Muscle of leg (tissue), 11 donors: ENCODE results near the gene DNAH14. TPM values are rescaled to one million over a fixed set of nuclear protein-coding genes. Genes with fewer than 3 reads are reported as not detected.
"Not testable (repeated sequence)": the region's sequence is repeated elsewhere in the genome, so short reads cannot be mapped to it uniquely, and the experiment has no call there.

Experiments
- DNase-seq: peaks from one replicate; pipeline ENCODE4 v3.0.0; 2013
- H3K27ac ChIP-seq: one replicate; pipeline ENCODE4 v1.5.1; 2013; ENCODE audit warnings: mild to moderate bottlenecking, low read length, control low read depth
- H3K27me3 ChIP-seq: one replicate; pipeline ENCODE4 v1.6.1; 2013; ENCODE audit warnings: low read length; ENCODE audit not compliant: control insufficient read depth, insufficient read depth
- H3K36me3 ChIP-seq: one replicate; pipeline ENCODE4 v1.6.1; 2013; ENCODE audit warnings: low read length; ENCODE audit not compliant: control insufficient read depth, insufficient read depth
- H3K4me1 ChIP-seq: one replicate; pipeline ENCODE4 v1.6.1; 2013; ENCODE audit warnings: low read length; ENCODE audit not compliant: control insufficient read depth, insufficient read depth
- H3K4me3 ChIP-seq: one replicate; pipeline ENCODE4 v1.5.1; 2013; ENCODE audit warnings: low read length, control low read depth
- H3K9me3 ChIP-seq: replicated peaks from 2 replicates; pipeline ENCODE4 v1.6.1; 2013; ENCODE audit warnings: low read depth, low read length; ENCODE audit not compliant: control insufficient read depth
- WGBS: methylation state at CpG from one replicate; pipeline ENCODE4 v1.1.5; 2013; ENCODE audit warnings: missing lambda C conversion rate; ENCODE audit not compliant: insufficient coverage; 5-methylcytosine and 5-hydroxymethylcytosine counted together
- polyA plus RNA-seq, 8 donors: library from polyadenylated mRNA; unstranded; fragments of 120-200 nt; gene quantifications; one replicate each; pipeline versions ENCODE4 v1.2.1 to v1.2.3, GENCODE V29; 2013; ENCODE audit warnings: inconsistent platforms in 1 of 8, low replicate concordance in 1 of 8; ENCODE audit not compliant: insufficient read length in 8 of 8, insufficient read depth in 1 of 8
- total RNA-seq: library from RNA; stranded (reverse); fragments of 120-200 nt; gene quantifications from one replicate; pipeline ENCODE4 v1.2.4, GENCODE V29; 2013

The DNAH14 gene
- total and polyA plus RNA-seq, 9 donors, result 4.3 to 24.6 (median 6.2) TPM

DNA sequence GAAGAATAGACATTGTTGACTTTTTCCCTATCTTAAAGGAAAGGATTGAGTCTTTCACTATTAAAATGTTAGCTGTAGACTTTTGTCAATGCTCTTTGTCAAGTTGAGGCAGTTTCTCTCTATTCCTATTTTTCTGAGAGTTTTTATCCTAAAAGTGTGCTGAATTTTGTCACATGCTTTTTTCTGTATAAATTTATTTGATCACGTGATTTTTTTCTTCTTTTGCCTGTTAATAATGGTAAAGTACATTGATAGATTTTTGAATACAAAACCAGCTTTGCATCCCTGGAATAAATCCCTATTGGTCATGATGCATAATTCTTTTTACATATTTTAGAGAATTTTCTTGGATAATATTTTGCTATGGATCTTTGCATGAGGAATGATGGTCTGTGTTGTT is 60.1 kb downstream of the DNAH14 start:
- Histone ChIP-seq H3K9me3 (no peaks in the 10 kb centered on the region), H3K4me3 (no peak overlapping the region), H3K4me1 (no peaks in the 10 kb centered on the region), H3K27me3 (no peaks in the 10 kb centered on the region), H3K27ac (no peak overlapping the region), H3K36me3 (no peaks in the 10 kb centered on the region)
- no peak for DNase-seq
- no CpG with 5 or more reads among the region's 1 CpG for whole genome bisulfite sequencing

DNA sequence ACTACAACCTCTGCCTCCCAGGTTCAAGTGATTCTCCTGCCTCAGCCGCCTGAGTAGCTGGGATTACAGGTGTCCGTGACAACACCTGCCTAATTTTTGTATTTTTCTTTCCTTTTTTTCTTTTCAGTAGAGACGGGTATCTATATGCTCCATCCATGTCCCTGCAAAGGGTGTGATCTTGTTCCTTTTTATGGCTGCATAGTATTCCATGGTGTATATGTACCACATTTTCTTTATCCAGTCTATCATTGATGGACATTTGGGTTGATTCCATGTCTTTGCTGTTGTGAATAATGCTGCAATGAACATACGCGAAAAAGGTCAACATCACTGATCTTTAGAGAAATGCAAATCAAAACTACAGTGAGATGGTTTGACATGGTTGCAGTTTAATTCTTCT is 62.1 kb downstream of the DNAH14 start:
- not testable (repeated sequence) for H3K36me3 ChIP-seq, H3K27me3 ChIP-seq, H3K9me3 ChIP-seq, H3K4me1 ChIP-seq, H3K4me3 ChIP-seq, H3K27ac ChIP-seq, DNase-seq
- WGBS, result no CpG with 5 or more reads among the region's 5 CpGs

- Histone ChIP-seq H3K27ac (no peak overlapping the region), H3K4me3 (no peak overlapping the region), H3K36me3 (no peaks in the 10 kb centered on the region), H3K9me3 (peaks cover 12% of the 10 kb centered on the region), H3K4me1 (no peaks in the 10 kb centered on the region), H3K27me3 (no peaks in the 10 kb centered on the region)
- WGBS, result no CpG with 5 or more reads among the region's 1 CpG
- DNase-seq, result no peak
Observed at GRCh38 chr1:224995602-224996001, 66.1 kb downstream of the DNAH14 start.

GRCh38 chr1:224996266-224996665 is 66.8 kb downstream of the DNAH14 start:
- Histone ChIP-seq H3K4me3 (no peak overlapping the region), H3K9me3 (peaks cover 12% of the 10 kb centered on the region), H3K27me3 (no peaks in the 10 kb centered on the region), H3K4me1 (no peaks in the 10 kb centered on the region), H3K36me3 (no peaks in the 10 kb centered on the region), H3K27ac (no peak overlapping the region)
- DNase-seq, result no peak
- WGBS, result 100% methylated on average over 1 of the region's 1 CpG

- Histone ChIP-seq H3K4me1 (no peaks in the 10 kb centered on the region), H3K9me3 (peaks cover 12% of the 10 kb centered on the region), H3K27ac (no peak overlapping the region), H3K4me3 (no peak overlapping the region), H3K27me3 (no peaks in the 10 kb centered on the region), H3K36me3 (no peaks in the 10 kb centered on the region)
- no CpG with 5 or more reads among the region's 2 CpGs for WGBS
- DNase-seq, result no peak
Observed at GRCh38 chr1:224998185-224998584, 68.7 kb downstream of the DNAH14 start.

- no peaks in the 10 kb centered on the region for H3K9me3 ChIP-seq
- H3K27me3 ChIP-seq, result no peaks in the 10 kb centered on the region
- H3K27ac ChIP-seq, result no peak overlapping the region
- H3K4me1 ChIP-seq, result no peaks in the 10 kb centered on the region
- H3K36me3 ChIP-seq, result no peaks in the 10 kb centered on the region
- no peak overlapping the region for H3K4me3 ChIP-seq
- 92% methylated on average over 1 of the region's 1 CpG for WGBS
- no peak for DNase-seq
Observed at GRCh38 chr1:225004396-225004795, 74.9 kb downstream of the DNAH14 start.

DNA sequence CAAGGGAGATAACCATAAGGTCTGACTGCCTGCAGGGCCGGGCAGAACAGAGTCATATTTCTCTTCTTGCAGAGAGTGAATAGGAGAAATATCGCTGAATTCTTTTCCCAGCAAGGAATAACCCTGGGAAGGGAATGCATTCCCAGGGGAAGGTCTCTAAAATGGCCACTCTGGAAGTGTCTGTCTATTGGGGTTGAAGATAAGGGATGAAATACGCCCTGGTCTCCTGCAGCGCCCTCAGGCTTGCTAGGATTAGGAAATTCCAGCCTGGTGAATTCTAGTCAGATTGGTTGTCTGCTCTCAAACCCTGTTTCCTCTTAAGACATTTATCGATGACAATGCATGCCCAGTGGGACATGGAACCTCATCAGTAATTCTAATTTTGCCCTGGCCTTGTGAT is 76.9 kb downstream of the DNAH14 start:
- WGBS, result 90% methylated on average over 3 of the region's 5 CpGs
- not testable (repeated sequence) for H3K36me3 ChIP-seq, H3K27me3 ChIP-seq, H3K4me1 ChIP-seq, H3K9me3 ChIP-seq, DNase-seq, H3K4me3 ChIP-seq, H3K27ac ChIP-seq

- H3K27me3 ChIP-seq, H3K4me1 ChIP-seq, DNase-seq, H3K36me3 ChIP-seq, H3K27ac ChIP-seq, H3K9me3 ChIP-seq, H3K4me3 ChIP-seq: not testable (repeated sequence)
- WGBS, result no CpG with 5 or more reads among the region's 5 CpGs
Observed at GRCh38 chr1:225008050-225008449, 78.6 kb downstream of the DNAH14 start.

DNA sequence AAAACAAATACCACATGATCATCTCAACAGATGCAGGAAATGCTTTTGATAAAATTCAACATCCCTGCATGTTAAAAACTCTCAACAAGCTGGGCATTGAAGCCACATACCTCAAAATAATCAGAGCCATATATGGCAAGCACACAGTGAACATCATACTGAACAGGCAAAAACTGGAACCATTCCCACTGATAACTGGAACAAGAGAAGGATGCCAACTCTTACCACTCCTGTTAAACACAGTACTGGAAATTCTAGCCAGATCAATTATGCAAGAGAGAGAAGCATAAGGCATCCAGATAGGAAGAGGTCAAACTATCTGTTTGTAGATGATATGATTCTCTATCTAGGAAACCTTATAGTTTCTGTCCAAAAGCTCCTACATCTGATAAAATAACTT is 91.6 kb downstream of the DNAH14 start:
- no peak for DNase-seq
- Histone ChIP-seq H3K4me1 (no peaks in the 10 kb centered on the region), H3K27ac (no peak overlapping the region), H3K36me3 (no peaks in the 10 kb centered on the region), H3K4me3 (no peak overlapping the region), H3K27me3 (no peaks in the 10 kb centered on the region), H3K9me3 (peaks cover 10% of the 10 kb centered on the region)

GRCh38 chr1:225026701-225027100 is 97.2 kb downstream of the DNAH14 start:
- no peak for DNase-seq
- Histone ChIP-seq H3K4me1 (no peaks in the 10 kb centered on the region), H3K27ac (no peak overlapping the region), H3K27me3 (no peaks in the 10 kb centered on the region), H3K9me3 (no peaks in the 10 kb centered on the region), H3K4me3 (no peak overlapping the region), H3K36me3 (no peaks in the 10 kb centered on the region)
- WGBS, result no CpG with 5 or more reads among the region's 1 CpG

- H3K4me3 ChIP-seq, H3K27ac ChIP-seq, H3K4me1 ChIP-seq, H3K27me3 ChIP-seq, H3K36me3 ChIP-seq, DNase-seq, H3K9me3 ChIP-seq: not testable (repeated sequence)
- no CpG with 5 or more reads among the region's 1 CpG for WGBS
Observed at GRCh38 chr1:225036441-225036840, 107.0 kb downstream of the DNAH14 start.
